UCSD-AML1 (cell line): ENCODE results near the gene ZNF467.

Source experiments
- DNase-seq: peaks from one replicate; lab custom pipeline; 2025; ENCODE audit not compliant: unreplicated experiment; lab: John Stamatoyannopoulos, UW

ZNF467 gene, protein sequence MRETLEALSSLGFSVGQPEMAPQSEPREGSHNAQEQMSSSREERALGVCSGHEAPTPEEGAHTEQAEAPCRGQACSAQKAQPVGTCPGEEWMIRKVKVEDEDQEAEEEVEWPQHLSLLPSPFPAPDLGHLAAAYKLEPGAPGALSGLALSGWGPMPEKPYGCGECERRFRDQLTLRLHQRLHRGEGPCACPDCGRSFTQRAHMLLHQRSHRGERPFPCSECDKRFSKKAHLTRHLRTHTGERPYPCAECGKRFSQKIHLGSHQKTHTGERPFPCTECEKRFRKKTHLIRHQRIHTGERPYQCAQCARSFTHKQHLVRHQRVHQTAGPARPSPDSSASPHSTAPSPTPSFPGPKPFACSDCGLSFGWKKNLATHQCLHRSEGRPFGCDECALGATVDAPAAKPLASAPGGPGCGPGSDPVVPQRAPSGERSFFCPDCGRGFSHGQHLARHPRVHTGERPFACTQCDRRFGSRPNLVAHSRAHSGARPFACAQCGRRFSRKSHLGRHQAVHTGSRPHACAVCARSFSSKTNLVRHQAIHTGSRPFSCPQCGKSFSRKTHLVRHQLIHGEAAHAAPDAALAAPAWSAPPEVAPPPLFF

DNA sequence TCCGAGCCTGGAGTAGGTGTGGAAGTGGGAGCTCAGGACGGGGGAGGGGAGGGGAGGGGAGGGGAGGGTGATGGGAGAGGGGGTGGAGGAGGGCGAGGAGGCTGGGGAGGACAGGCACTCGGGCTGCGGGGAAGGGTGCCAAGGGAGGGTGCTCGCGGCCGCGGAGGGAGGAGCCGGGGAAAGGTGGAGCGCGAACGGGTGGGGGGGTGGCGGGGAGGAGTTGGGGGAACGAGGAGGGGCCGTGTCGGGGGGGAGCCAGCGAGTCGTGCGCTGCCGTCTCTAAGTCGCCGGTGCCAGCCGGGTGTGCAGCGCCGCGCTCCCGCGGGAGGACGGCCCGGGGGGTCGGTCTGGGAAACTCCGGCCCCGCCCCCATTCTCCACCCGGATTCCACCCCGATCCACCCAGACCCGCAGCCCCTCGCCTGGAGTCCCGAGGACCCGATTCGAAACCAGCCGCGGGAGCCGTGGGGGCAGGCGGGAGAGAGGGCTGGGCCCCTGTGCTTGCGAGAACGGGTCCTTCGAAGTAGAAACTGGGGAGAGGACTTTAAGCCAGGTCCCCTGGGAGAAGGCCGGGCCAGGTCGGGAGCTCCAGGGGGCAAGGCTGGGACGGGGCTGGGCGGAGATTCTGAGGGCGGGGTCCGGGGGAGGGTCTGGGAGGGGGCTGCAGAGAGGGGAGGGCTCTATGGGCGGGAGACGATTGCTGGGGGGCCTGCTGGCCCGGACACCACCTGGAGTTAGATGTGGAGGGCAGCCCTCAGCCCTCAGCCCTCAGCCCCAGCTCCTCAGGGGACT lies at the start of gene ZNF467:
Gene ZNF467 (minus strand): TSS at position 143 of the 791 bp plus-strand sequence. CDS start 2,556 bp downstream, outside the sequence.
- peak; percentile 78 for DNase-seq

GRCh38 chr7:149822353-149822943 lies 49.1 kb upstream of the ZNF467 start:
- no peak for DNase-seq

- DNase-seq = no peak
Observed at GRCh38 chr7:149821191-149822148, 48.1 kb upstream of the ZNF467 start.

GRCh38 chr7:149820622-149821190 lies 47.3 kb upstream of the ZNF467 start:
- DNase-seq = no peak

DNA sequence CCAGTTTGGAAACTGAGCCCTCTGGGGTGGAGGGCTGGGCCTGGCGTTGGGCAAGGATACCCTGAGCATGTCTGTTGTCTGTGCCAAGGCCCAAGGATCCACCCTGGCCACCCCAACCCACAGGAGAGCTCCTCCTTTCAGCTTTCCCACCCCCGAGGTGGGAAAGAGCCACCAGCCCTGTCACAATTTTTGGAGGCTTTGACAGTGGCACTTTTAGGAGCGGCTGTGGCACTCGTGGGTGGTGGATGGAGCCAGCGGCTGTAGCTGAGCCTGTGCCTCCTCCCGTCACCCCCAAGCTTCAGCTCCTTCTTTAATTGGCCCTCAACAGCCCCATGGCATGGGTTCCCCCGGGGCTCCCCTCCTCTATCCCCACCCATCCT lies 46.6 kb upstream of the ZNF467 start:
- DNase-seq = no peak

DNA sequence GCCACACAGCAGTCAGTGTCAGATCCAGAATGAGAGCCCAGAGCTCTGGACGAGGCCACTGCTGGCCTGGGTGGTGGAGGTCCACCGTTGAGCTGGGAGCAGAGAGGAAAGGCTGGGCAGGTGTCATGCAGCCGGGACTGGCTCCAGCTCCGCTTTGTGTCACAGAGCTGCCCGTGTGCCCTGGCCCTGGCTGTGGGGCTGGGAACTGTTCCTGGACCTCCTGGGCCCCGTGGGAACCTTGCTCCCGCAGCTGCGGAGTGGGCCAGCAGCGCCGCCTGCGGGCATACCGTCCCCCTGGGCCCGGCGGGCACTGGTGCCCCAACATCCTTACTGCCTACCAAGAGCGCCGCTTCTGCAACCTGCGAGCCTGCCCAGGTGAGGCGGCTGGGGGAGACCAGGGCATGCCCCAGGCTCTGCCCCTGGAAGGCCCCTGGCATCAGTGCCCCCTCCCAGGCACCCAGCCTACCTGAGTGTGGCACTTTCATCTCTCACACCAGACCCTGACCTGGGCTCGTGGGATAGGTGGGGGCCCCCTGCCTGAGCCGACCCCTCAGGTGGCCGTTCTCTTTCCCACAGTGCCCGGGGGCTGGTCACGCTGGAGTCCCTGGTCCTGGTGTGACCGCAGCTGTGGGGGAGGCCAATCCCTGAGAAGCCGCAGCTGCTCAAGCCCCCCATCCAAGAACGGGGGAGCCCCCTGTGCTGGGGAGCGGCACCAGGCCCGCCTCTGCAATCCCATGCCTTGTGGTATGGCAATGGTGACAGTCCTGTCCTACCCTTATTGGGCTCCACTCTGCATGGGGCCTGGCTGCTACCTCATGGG lies 46.0 kb upstream of the ZNF467 start:
- no peak for DNase-seq

DNA sequence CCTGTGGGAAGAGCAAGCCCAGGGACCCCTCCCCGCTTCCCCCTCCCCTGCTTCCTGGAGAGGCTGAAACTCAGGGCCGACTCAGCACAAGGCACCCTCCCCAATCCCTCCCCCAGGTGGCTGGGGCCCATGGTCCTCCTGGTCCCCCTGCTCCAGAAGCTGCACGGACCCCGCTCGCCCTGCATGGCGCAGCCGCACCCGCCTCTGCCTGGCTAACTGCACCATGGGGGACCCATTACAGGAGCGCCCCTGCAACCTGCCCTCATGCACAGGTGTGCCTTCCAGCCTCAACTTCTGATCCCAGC lies 45.1 kb upstream of the ZNF467 start:
- no peak for DNase-seq

DNA sequence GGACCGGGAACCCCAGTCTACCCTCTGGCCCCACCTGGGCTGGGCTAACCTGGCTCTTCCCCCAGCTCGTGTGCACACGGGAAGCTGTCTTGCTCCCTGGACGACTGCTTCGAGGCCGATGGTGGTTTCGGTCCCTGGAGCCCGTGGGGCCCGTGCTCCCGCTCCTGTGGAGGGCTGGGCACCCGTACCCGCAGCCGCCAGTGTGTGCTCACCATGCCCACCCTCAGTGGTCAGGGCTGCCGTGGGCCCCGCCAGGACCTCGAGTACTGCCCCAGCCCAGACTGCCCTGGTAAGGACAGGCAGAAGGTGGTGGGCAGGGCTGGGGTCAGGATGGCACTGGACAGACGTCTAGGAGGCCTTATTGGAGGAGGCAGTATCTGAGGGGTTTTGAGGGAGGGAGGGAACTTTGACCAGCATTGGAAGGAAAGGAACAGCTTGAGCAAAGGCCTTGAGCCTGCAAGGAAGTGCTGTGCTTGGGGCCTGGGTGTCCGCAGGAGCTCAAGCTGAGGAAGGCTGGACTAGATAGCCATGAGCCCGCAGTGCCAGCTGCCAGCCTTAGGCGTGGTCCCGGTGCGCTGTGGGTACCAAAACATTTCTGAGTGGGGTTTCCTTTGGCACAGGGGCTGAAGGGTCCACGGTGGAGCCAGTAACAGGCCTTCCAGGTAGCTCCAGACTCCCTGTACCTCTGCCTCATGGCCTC lies 44.6 kb upstream of the ZNF467 start:
- DNase-seq = no peak

DNA sequence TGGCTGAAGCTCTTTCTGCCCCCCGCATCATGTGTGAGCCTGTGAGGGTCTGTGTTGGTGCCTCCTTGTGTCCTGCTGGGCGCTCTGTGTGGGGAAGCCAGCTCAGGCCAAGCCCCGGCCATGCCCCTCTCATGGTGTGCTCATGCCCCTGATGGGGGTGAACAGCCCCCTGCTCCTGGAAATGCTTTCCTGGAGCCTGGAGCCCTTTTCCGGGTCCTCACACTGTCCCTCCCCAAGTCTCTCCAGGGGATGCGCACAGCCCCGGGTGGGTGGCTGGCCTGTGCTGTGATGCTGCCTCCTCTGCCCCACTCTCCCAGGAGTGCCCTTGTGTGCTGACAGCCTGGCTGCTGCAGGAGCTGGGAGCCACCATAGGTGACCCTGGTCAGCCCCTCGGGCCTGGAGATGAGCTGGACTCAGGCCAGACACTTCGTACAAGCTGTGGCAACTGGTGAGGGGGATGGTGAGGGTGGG lies 43.9 kb upstream of the ZNF467 start:
- no peak for DNase-seq

DNA sequence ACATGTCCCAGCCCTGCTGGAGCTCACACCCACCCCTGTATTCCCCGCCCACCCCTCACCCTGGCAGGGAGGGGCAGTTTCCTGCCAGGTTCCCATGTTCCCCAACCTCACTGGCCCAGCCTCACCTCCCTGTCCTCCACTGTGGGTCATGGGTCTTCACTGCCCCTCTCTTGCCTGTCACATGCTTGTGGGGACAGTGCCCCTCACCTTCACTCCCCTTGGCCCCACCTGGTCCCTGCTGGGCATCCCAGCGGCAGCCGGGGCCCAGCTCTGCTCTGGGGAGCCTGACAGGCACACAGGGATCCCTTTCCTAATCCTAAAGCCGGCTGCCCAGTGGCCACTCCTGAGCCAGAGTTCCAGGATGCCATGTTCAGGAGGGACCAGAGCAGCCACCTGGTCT lies 43.4 kb upstream of the ZNF467 start:
- DNase-seq = no peak

GRCh38 chr7:149816267-149816751 lies 42.9 kb upstream of the ZNF467 start:
- no peak for DNase-seq

DNA sequence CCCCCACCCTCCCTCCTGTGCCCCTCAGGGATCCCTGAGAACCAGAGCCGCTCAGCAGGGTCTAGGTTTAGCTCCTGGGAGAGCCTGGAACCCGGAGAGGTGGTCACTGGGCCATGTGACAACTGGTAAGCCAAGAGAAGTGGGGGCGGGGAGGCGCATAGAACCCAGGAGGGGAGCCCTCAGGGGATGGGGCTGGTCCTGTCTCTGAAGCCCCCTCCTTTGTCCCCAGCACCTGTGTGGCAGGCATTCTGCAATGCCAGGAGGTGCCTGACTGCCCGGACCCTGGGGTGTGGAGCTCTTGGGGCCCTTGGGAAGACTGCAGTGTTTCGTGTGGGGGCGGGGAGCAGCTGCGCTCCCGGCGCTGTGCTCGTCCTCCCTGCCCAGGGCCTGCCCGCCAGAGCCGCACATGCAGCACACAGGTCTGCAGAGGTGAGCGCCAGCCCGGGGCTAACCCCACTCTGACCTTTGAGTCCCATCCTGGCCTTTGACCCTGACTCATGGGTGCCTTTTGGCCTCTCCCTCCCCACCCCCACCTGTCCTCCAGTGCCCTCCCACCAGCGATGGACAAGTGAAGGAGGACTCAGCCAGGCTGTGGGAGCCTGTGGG lies 42.4 kb upstream of the ZNF467 start:
- no peak for DNase-seq

GRCh38 chr7:149815121-149815520 lies 41.7 kb upstream of the ZNF467 start:
- DNase-seq = no peak

DNA sequence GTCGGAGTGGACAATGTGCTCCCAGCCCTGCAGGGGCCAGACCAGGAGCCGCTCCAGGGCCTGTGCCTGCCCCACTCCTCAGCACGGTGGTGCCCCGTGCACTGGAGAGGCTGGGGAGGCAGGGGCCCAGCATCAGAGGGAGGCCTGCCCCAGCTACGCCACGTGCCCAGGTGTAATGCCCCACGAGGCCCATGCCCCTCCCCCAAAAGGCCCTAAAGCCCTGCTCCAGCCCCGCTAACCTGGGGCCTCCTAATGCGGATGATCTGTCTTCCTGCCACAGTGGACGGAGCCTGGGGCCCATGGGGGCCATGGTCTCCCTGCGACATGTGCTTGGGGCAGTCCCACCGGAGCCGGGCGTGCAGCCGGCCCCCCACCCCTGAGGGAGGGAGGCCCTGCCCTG lies 41.1 kb upstream of the ZNF467 start:
- DNase-seq = no peak

GRCh38 chr7:149813254-149814035 lies 40.1 kb upstream of the ZNF467 start:
- DNase-seq = no peak

- DNase-seq = no peak
Observed at GRCh38 chr7:149811831-149812490, 38.6 kb upstream of the ZNF467 start.

- no peak for DNase-seq
Observed at GRCh38 chr7:149811221-149811620, 37.8 kb upstream of the ZNF467 start.
